Measurements from ENCODE around the gene FBXO47. TPM values are rescaled to one million over a fixed set of nuclear protein-coding genes. Genes with fewer than 3 reads are reported as not detected.

The FBXO47 gene
- total and polyA plus RNA-seq, 2 donors (not counting 3 experiments of a cell fraction or from before 2014, with no cell fraction given): not detected

- intact Hi-C loops (cut with micrococcal nuclease): no loop called here
Measured at GRCh38 chr17:39016193-39017153, 49.3 kb upstream of the FBXO47 start.

More at GRCh38 chr17:39016193-39017153, 49.3 kb upstream of the FBXO47 start:
- Histone ChIP-seq H3K9ac (replicated peaks; ENCODE audit: extremely low read depth, insufficient read depth, low read length) (no peak overlapping the region), H3K4me2 (ENCODE audit: insufficient read depth, low read length) (no peak overlapping the region), H3K4me1 (ENCODE audit: control insufficient read depth, extremely low read depth, insufficient read depth, low read length) (peaks cover 15% of the 10 kb centered on the region), H3K79me2 (ENCODE audit: control insufficient read depth, insufficient read depth, low read length) (no peaks in the 10 kb centered on the region), H3K27ac (ENCODE audit: insufficient read depth, low read depth, low read length) (no peak overlapping the region), H3K36me3 (ENCODE audit: control insufficient read depth in 2 of 2, extremely low read depth in 1 of 2, insufficient read depth in 2 of 2, low read length in 2 of 2) (no peaks in the 10 kb centered on the region), H4K20me1 (replicated peaks; ENCODE audit: control insufficient read depth, extremely low read depth, insufficient read depth, low read length) (no peaks in the 10 kb centered on the region), H2AFZ (ENCODE audit: low read depth, low read length) (no peak overlapping the region), H3K9me3 (replicated peaks; ENCODE audit: control insufficient read depth, insufficient read depth, low read length) (no peaks in the 10 kb centered on the region), H3K27me3 (ENCODE audit: control insufficient read depth in 2 of 2, insufficient read depth in 2 of 2, low read length in 2 of 2) (no peaks in the 10 kb centered on the region), H3K4me3 (replicated peaks in 1 of 3; ENCODE audit: insufficient read depth in 1 of 3, low read depth in 1 of 3, low read length in 3 of 3) (no peak overlapping the region), H3K9me1 (replicated peaks; ENCODE audit: control insufficient read depth, extremely low read depth, insufficient read depth, low read length) (no peaks in the 10 kb centered on the region)
- no peak for FAIRE-seq
- no TSS peak for BruUV-seq (replicated peaks)
- dilution Hi-C loops (cut with MboI; ENCODE audit: extremely low pct_ligation_motif_present, low sequenced_read_pairs): no loop called here
- POLR2A ChIA-PET: no interaction called here
- no peak for DNase-seq (ENCODE audit: low read depth, low spot score)
- TF ChIP-seq FOS (IDR thresholded peaks at IDR 0.05; ENCODE audit: borderline replicate concordance, insufficient read depth, low read length): no peak
- no peak for TF ChIP-seq MYC (IDR thresholded peaks at IDR 0.05; ENCODE audit: low read depth, low read length)
- no peak for TF ChIP-seq MAX (IDR thresholded peaks at IDR 0.05; ENCODE audit: insufficient read depth, insufficient read length)
- no peak for TF ChIP-seq CTCF (IDR thresholded peaks at IDR 0.05; ENCODE audit: extremely low read depth in 1 of 2, insufficient read depth in 1 of 2, low read depth in 1 of 2, low read length in 2 of 2)
- TF ChIP-seq GATA2 (IDR thresholded peaks at IDR 0.05; ENCODE audit: insufficient read depth, insufficient read length, low read depth, low read length): no peak
- TF ChIP-seq POLR2AphosphoS5 (IDR thresholded peaks at IDR 0.05; ENCODE audit: insufficient read depth, low read depth, low read length): no peak
- no peak for TF ChIP-seq EZH2 (IDR thresholded peaks at IDR 0.05; ENCODE audit: borderline replicate concordance, low read depth, low read length, severe bottlenecking)
- TF ChIP-seq JUN (IDR thresholded peaks at IDR 0.05; ENCODE audit: borderline replicate concordance, insufficient read depth, insufficient read length, low read depth): no peak
- CTCF ChIA-PET: no interaction called here

All from endothelial cell of umbilical vein (primary cell).